Lower leg skin (tissue), 4 donors: ENCODE data around the gene CPSF4L. TPM values are rescaled to one million over a fixed set of nuclear protein-coding genes. Genes with fewer than 3 reads are reported as not detected.

ENCODE experiments used
- DNase-seq, 2 donors: peaks; one replicate each; pipeline ENCODE4 v3.0.0-alpha.2; 2019; ENCODE audit warnings: low spot score in 2 of 2
- H3K4me3 ChIP-seq: fragments of 200-600 bp; sonication (generic); 2 replicates; pipeline ENCODE4 v1.5.1; 2017; ENCODE audit warnings: mild to moderate bottlenecking, low read depth; ENCODE audit not compliant: poor library complexity, severe bottlenecking
- CTCF ChIP-seq, 3 donors: fragments of 450-650 bp; IDR thresholded peaks; one replicate each; pipeline ENCODE4 v1.5.1; 2016; ENCODE audit warnings: antibody characterized with exemption in 3 of 3, mild to moderate bottlenecking in 3 of 3, moderate library complexity in 2 of 3
- POLR2A ChIP-seq, 2 donors: fragments of 450-650 bp; IDR thresholded peaks; one replicate each; pipeline ENCODE4 v1.6.1; 2016 to 2017; ENCODE audit warnings: antibody characterized with exemption in 2 of 2, mild to moderate bottlenecking in 1 of 2, moderate library complexity in 1 of 2
- WGBS, 2 donors: methylation state at CpG; one replicate each; pipeline ENCODE4 v1.1.5; 2018; 5-methylcytosine and 5-hydroxymethylcytosine counted together
- intact Hi-C: fragments of 100-400 bp; cut with DNase I; formaldehyde crosslinking; loops from one replicate; pipeline ENCODE4 v1.15.0; 2023; ENCODE audit warnings: low total_unique reads
- total RNA-seq, 4 donors: library from RNA; depleted of rRNA; stranded (reverse); fragments of >200 nt; gene quantifications; one replicate each; pipeline ENCODE4 v1.1.0, GENCODE V29; 2016

The CPSF4L gene
- total RNA-seq, 4 donors from 2014 or later, result not detected

- peak overlapping the region; percentile 77 for H3K4me3 ChIP-seq
- TF ChIP-seq POLR2A (IDR thresholded peaks at IDR 0.05), result no peak
- TF ChIP-seq CTCF (IDR thresholded peaks at IDR 0.05), result no peak
- DNase-seq, result peak; percentile 30 to 88
- intact Hi-C loops, result no loop called here
- WGBS, 2 donors, result 1% methylated on average over 47 to 48 of the region's 48 CpGs
Observed at GRCh38 chr17:73232587-73233373, 28.9 kb downstream of the CPSF4L start.

- TF ChIP-seq POLR2A (IDR thresholded peaks at IDR 0.05) (no peak), CTCF (IDR thresholded peaks at IDR 0.05) (no peak)
- intact Hi-C loops, result no loop called here
- peak; percentile 94 to 99 for DNase-seq
- 1% methylated on average over 29 to 33 of the region's 63 CpGs for WGBS, 2 donors
- H3K4me3 ChIP-seq, result peak overlapping the region; percentile 77
Observed at GRCh38 chr17:73231841-73232586, 29.7 kb downstream of the CPSF4L start.

- H3K4me3 ChIP-seq, result peak overlapping the region; percentile 77
- WGBS, 2 donors, result 0% methylated on average over 20 of the region's 20 CpGs
- TF ChIP-seq POLR2A (IDR thresholded peaks at IDR 0.05) (no peak), CTCF (IDR thresholded peaks at IDR 0.05) (no peak)
- intact Hi-C loops, result no loop called here
- no peak for DNase-seq
Observed at GRCh38 chr17:73231395-73231794, 30.3 kb downstream of the CPSF4L start.

- TF ChIP-seq CTCF (IDR thresholded peaks at IDR 0.05), result no peak
- 90 to 93% methylated on average over 6 of the region's 6 CpGs for WGBS, 2 donors
- no peak for DNase-seq
- H3K4me3 ChIP-seq, result no peak overlapping the region
- intact Hi-C loops, result no loop called here
Observed at GRCh38 chr17:73230088-73230487, 31.6 kb downstream of the CPSF4L start.

- DNase-seq, result peak; percentile 77 to 92
- no peak for TF ChIP-seq POLR2A (IDR thresholded peaks at IDR 0.05)
- no peak for TF ChIP-seq CTCF (IDR thresholded peaks at IDR 0.05)
- intact Hi-C loops, result no loop called here
- H3K4me3 ChIP-seq, result no peak overlapping the region
- 0 to 2% methylated on average over 2 of the region's 2 CpGs for WGBS, 2 donors
Observed at GRCh38 chr17:73228748-73229236, 32.9 kb downstream of the CPSF4L start.
